ENCODE results near the gene GLTP. TPM values are rescaled to one million over a fixed set of nuclear protein-coding genes. Genes with fewer than 3 reads are reported as not detected.
"Not testable (repeated sequence)": the region's sequence is repeated elsewhere in the genome, so short reads cannot be mapped to it uniquely, and the experiment has no call there.

The GLTP gene
- total RNA-seq, 4 donors from 2014 or later, result 207 to 654 (median 526) TPM

- Histone ChIP-seq H3K4me3 (no peak overlapping the region), H3K4me1 (peaks cover 57% of the 10 kb centered on the region), H3K9me3 (no peaks in the 10 kb centered on the region), H3K27ac (peak overlapping the region; percentile 82), H3K27me3 (no peaks in the 10 kb centered on the region), H3K36me3 (peaks cover 5% of the 10 kb centered on the region)
- DNase-seq (ENCODE audit: low spot score in 2 of 2), result no peak
- TF ChIP-seq EP300 (IDR thresholded peaks at IDR 0.05) (no peak), POLR2AphosphoS5 (IDR thresholded peaks at IDR 0.05) (peak in 2 of 3 donors; percentile 74 to 84), CTCF (IDR thresholded peaks at IDR 0.05) (no peak)
- WGBS, result 54% methylated on average over 3 of the region's 3 CpGs
Observed at GRCh38 chr12:109864916-109865315, 15.4 kb downstream of the GLTP start.

- TF ChIP-seq POLR2AphosphoS5 (IDR thresholded peaks at IDR 0.05) (peak in 1 of 3 donors; percentile 34), CTCF (IDR thresholded peaks at IDR 0.05) (no peak)
- no peak for DNase-seq (ENCODE audit: low spot score in 2 of 2)
- peak overlapping the region; percentile 82 for H3K27ac ChIP-seq
- no peak overlapping the region for H3K4me3 ChIP-seq
- 67% methylated on average over 7 of the region's 9 CpGs for WGBS
- H3K4me1 ChIP-seq, result peaks cover 50% of the 10 kb centered on the region
- no peaks in the 10 kb centered on the region for H3K27me3 ChIP-seq
- no peaks in the 10 kb centered on the region for H3K9me3 ChIP-seq
- peaks cover 5% of the 10 kb centered on the region for H3K36me3 ChIP-seq
Observed at GRCh38 chr12:109863847-109864712, 16.3 kb downstream of the GLTP start.

GRCh38 chr12:109862491-109862890 is 17.9 kb downstream of the GLTP start:
- H3K27ac ChIP-seq; H3K9me3 ChIP-seq; DNase-seq (ENCODE audit: low spot score in 2 of 2); H3K4me3 ChIP-seq; H3K27me3 ChIP-seq: not testable (repeated sequence)
- Histone ChIP-seq H3K36me3 (peaks cover 17% of the 10 kb centered on the region), H3K4me1 (peaks cover 45% of the 10 kb centered on the region)
- 89% methylated on average over 9 of the region's 9 CpGs for WGBS

- Histone ChIP-seq H3K4me3 (no peak overlapping the region), H3K27me3 (no peaks in the 10 kb centered on the region), H3K27ac (no peak overlapping the region), H3K9me3 (no peaks in the 10 kb centered on the region), H3K36me3 (peaks cover 24% of the 10 kb centered on the region), H3K4me1 (peaks cover 45% of the 10 kb centered on the region)
- 76% methylated on average over 7 of the region's 17 CpGs for WGBS
- no peak for TF ChIP-seq CTCF (IDR thresholded peaks at IDR 0.05)
- no peak for DNase-seq (ENCODE audit: low spot score in 2 of 2)
Observed at GRCh38 chr12:109861689-109862314, 18.5 kb downstream of the GLTP start.

GRCh38 chr12:109860977-109861376 is 19.4 kb downstream of the GLTP start:
- Histone ChIP-seq H3K27me3 (no peaks in the 10 kb centered on the region), H3K4me3 (no peak overlapping the region), H3K27ac (no peak overlapping the region), H3K4me1 (peaks cover 39% of the 10 kb centered on the region), H3K36me3 (peaks cover 32% of the 10 kb centered on the region), H3K9me3 (no peaks in the 10 kb centered on the region)
- no peak for DNase-seq (ENCODE audit: low spot score in 2 of 2)
- WGBS, result 99% methylated on average over 5 of the region's 5 CpGs
- TF ChIP-seq POLR2AphosphoS5 (IDR thresholded peaks at IDR 0.05) (no peak), POLR2A (IDR thresholded peaks at IDR 0.05) (no peak), CTCF (IDR thresholded peaks at IDR 0.05) (no peak), EP300 (IDR thresholded peaks at IDR 0.05) (no peak)

All from suprapubic skin (tissue), 4 donors.